HEK293 (cell line): ENCODE measurements around the gene PSMD2.

ENCODE experiments used
- BCL6B ChIP-seq: fragments of 450-650 bp; formaldehyde crosslinking; IDR thresholded peaks from 2 replicates; pipeline ENCODE4 v1.5.1; 2017; ENCODE audit warnings: missing biosample characterization, missing genetic modification characterization
- FEZF1 ChIP-seq: fragments of 450-650 bp; formaldehyde crosslinking; IDR thresholded peaks from 2 replicates; pipeline ENCODE4 v1.5.1; 2016; ENCODE audit warnings: missing biosample characterization, missing genetic modification characterization
- GLIS1 ChIP-seq: fragments of 450-650 bp; formaldehyde crosslinking; IDR thresholded peaks from 2 replicates; pipeline ENCODE4 v1.5.1; 2016; ENCODE audit warnings: missing biosample characterization, missing genetic modification characterization
- HOXC10 ChIP-seq: sonication (generic); formaldehyde crosslinking; IDR thresholded peaks from 2 replicates; pipeline ENCODE4 v1.8.1; 2023; ENCODE audit warnings: mild to moderate bottlenecking, missing genetic modification reagents
- IKZF3 ChIP-seq: fragments of 450-650 bp; IDR thresholded peaks from 2 replicates; pipeline ENCODE4 v1.5.0; 2018; ENCODE audit warnings: missing biosample characterization, mild to moderate bottlenecking, missing genetic modification characterization, moderate library complexity
- KLF9 ChIP-seq: fragments of 450-650 bp; formaldehyde crosslinking; IDR thresholded peaks from 2 replicates; pipeline ENCODE4 v1.5.1; 2016; ENCODE audit warnings: missing biosample characterization, missing genetic modification characterization, low read depth
- MEIS1 ChIP-seq: sonication (generic); formaldehyde crosslinking; IDR thresholded peaks from 2 replicates; pipeline ENCODE4 v1.8.1; 2022; ENCODE audit warnings: missing genetic modification reagents, mild to moderate bottlenecking, borderline replicate concordance
- MZF1 ChIP-seq: fragments of 450-650 bp; formaldehyde crosslinking; IDR thresholded peaks from 2 replicates; pipeline ENCODE4 v1.5.1; 2017; ENCODE audit warnings: missing biosample characterization, missing genetic modification characterization, borderline replicate concordance
- OVOL3 ChIP-seq: fragments of 450-650 bp; formaldehyde crosslinking; IDR thresholded peaks from 2 replicates; pipeline ENCODE4 v1.5.1; 2016; ENCODE audit warnings: missing biosample characterization, missing genetic modification characterization
- PRDM2 ChIP-seq: fragments of 450-650 bp; formaldehyde crosslinking; IDR thresholded peaks from 2 replicates; pipeline ENCODE4 v1.5.1; 2016; ENCODE audit warnings: missing biosample characterization, missing genetic modification characterization, borderline replicate concordance
- SCRT1 ChIP-seq: fragments of 450-650 bp; formaldehyde crosslinking; IDR thresholded peaks from 2 replicates; pipeline ENCODE4 v1.5.1; 2016; ENCODE audit warnings: missing biosample characterization, missing genetic modification characterization, borderline replicate concordance
- SP2 ChIP-seq: fragments of 450-650 bp; formaldehyde crosslinking; IDR thresholded peaks from 2 replicates; pipeline ENCODE4 v1.5.1; 2016; ENCODE audit warnings: missing biosample characterization, missing genetic modification characterization
- YY1 ChIP-seq: fragments of 450-650 bp; formaldehyde crosslinking; IDR thresholded peaks from 2 replicates; pipeline ENCODE4 v1.5.1; 2018; ENCODE audit warnings: missing biosample characterization, missing genetic modification characterization
- ZNF174 ChIP-seq: fragments of 450-650 bp; formaldehyde crosslinking; IDR thresholded peaks from 2 replicates; pipeline ENCODE4 v1.5.0; 2017; ENCODE audit warnings: missing biosample characterization, mild to moderate bottlenecking, missing genetic modification characterization
- ZNF175 ChIP-seq: fragments of 450-650 bp; formaldehyde crosslinking; IDR thresholded peaks from 2 replicates; pipeline ENCODE4 v1.5.1; 2016; ENCODE audit warnings: missing biosample characterization, missing genetic modification characterization
- ZNF280C ChIP-seq: fragments of 450-650 bp; formaldehyde crosslinking; IDR thresholded peaks from 2 replicates; pipeline ENCODE4 v1.5.1; 2016; ENCODE audit warnings: missing biosample characterization, missing genetic modification characterization
- ZNF302 ChIP-seq: fragments of 450-650 bp; formaldehyde crosslinking; IDR thresholded peaks from 2 replicates; pipeline ENCODE4 v1.5.1; 2016; ENCODE audit warnings: missing biosample characterization, missing genetic modification characterization, low read depth
- ZNF311 ChIP-seq: fragments of 450-650 bp; formaldehyde crosslinking; IDR thresholded peaks from 2 replicates; pipeline ENCODE4 v1.5.1; 2017; ENCODE audit warnings: missing biosample characterization, missing genetic modification characterization, borderline replicate concordance
- ZNF366 ChIP-seq: fragments of 450-650 bp; formaldehyde crosslinking; conservative IDR thresholded peaks from 2 replicates; pipeline ENCODE4 v1.5.1; 2016; ENCODE audit warnings: missing biosample characterization, missing genetic modification characterization
- ZNF426 ChIP-seq: fragments of 450-650 bp; formaldehyde crosslinking; IDR thresholded peaks from 2 replicates; pipeline ENCODE4 v1.5.1; 2017; ENCODE audit warnings: missing biosample characterization, missing genetic modification characterization, mild to moderate bottlenecking, inconsistent platforms, moderate library complexity
- ZNF473 ChIP-seq: fragments of 450-650 bp; formaldehyde crosslinking; IDR thresholded peaks from 2 replicates; pipeline ENCODE4 v1.5.1; 2017; ENCODE audit warnings: missing biosample characterization, missing genetic modification characterization
- ZNF501 ChIP-seq: fragments of 450-650 bp; formaldehyde crosslinking; IDR thresholded peaks from 2 replicates; pipeline ENCODE4 v1.5.1; 2016; ENCODE audit warnings: missing biosample characterization, missing genetic modification characterization
- ZNF658 ChIP-seq: fragments of 450-650 bp; formaldehyde crosslinking; IDR thresholded peaks from 2 replicates; pipeline ENCODE4; 2016; ENCODE audit warnings: missing biosample characterization, missing genetic modification characterization
- ZNF707 ChIP-seq: fragments of 450-650 bp; formaldehyde crosslinking; IDR thresholded peaks from 2 replicates; pipeline ENCODE4 v1.5.1; 2016; ENCODE audit warnings: missing biosample characterization, missing genetic modification characterization
- ZNF792 ChIP-seq: fragments of 450-650 bp; formaldehyde crosslinking; IDR thresholded peaks from 2 replicates; pipeline ENCODE4 v1.5.1; 2016; ENCODE audit warnings: missing biosample characterization, missing genetic modification characterization
- TF ChIP-seq, protein P1 (sequence below): IDR thresholded peaks from 2 replicates; pipeline ENCODE4 v1.6.1; 2011; ENCODE audit warnings: mild to moderate bottlenecking, low read depth, low read length, borderline replicate concordance
- TF ChIP-seq, protein P2 (sequence below): fragments of 450-650 bp; formaldehyde crosslinking; conservative IDR thresholded peaks from 2 replicates; pipeline ENCODE4 v1.5.1; 2016; ENCODE audit warnings: low read depth, missing biosample characterization, missing genetic modification characterization

PSMD2 gene

GRCh38 chr3:184334470-184335158, 35.6 kb downstream of the PSMD2 start (continued):
- no peak for TF ChIP-seq ZNF302 (tag by site-specific recombination)
- no peak for TF ChIP-seq ZNF501 (tag by site-specific recombination)
- TF ChIP-seq, protein P1, sequence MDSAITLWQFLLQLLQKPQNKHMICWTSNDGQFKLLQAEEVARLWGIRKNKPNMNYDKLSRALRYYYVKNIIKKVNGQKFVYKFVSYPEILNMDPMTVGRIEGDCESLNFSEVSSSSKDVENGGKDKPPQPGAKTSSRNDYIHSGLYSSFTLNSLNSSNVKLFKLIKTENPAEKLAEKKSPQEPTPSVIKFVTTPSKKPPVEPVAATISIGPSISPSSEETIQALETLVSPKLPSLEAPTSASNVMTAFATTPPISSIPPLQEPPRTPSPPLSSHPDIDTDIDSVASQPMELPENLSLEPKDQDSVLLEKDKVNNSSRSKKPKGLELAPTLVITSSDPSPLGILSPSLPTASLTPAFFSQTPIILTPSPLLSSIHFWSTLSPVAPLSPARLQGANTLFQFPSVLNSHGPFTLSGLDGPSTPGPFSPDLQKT: no peak
- no peak for TF ChIP-seq ZNF658 (tag by site-specific recombination)
- TF ChIP-seq ZNF175 (tag by site-specific recombination): no peak
- no peak for TF ChIP-seq ZNF707 (tag by site-specific recombination)
- TF ChIP-seq KLF9 (tag by site-specific recombination): no peak
- no peak for TF ChIP-seq IKZF3 (tag by site-specific recombination)
- TF ChIP-seq YY1 (tag by site-specific recombination): no peak
- no peak for TF ChIP-seq SCRT1 (tag by site-specific recombination)
- TF ChIP-seq ZNF366 (tag by site-specific recombination): no peak
- no peak for TF ChIP-seq ZNF280C (tag by site-specific recombination)
- TF ChIP-seq ZNF174 (tag by site-specific recombination): no peak
- peak; percentile 49 for TF ChIP-seq SP2 (tag by site-specific recombination)
- TF ChIP-seq HOXC10: no peak
- no peak for TF ChIP-seq PRDM2 (tag by site-specific recombination)
- TF ChIP-seq MZF1 (tag by site-specific recombination): no peak
- TF ChIP-seq ZNF311 (tag by site-specific recombination): no peak
- no peak for TF ChIP-seq ZNF426 (tag by site-specific recombination)
- TF ChIP-seq ZNF792: no peak
- TF ChIP-seq ZNF473 (tag by site-specific recombination): no peak
- no peak for TF ChIP-seq OVOL3 (tag by site-specific recombination)
- no peak for TF ChIP-seq BCL6B (tag by site-specific recombination)
- TF ChIP-seq GLIS1 (tag by site-specific recombination): peak; percentile 71
- no peak for TF ChIP-seq MEIS1 (CRISPR knock-in tag)
- TF ChIP-seq, protein P2, sequence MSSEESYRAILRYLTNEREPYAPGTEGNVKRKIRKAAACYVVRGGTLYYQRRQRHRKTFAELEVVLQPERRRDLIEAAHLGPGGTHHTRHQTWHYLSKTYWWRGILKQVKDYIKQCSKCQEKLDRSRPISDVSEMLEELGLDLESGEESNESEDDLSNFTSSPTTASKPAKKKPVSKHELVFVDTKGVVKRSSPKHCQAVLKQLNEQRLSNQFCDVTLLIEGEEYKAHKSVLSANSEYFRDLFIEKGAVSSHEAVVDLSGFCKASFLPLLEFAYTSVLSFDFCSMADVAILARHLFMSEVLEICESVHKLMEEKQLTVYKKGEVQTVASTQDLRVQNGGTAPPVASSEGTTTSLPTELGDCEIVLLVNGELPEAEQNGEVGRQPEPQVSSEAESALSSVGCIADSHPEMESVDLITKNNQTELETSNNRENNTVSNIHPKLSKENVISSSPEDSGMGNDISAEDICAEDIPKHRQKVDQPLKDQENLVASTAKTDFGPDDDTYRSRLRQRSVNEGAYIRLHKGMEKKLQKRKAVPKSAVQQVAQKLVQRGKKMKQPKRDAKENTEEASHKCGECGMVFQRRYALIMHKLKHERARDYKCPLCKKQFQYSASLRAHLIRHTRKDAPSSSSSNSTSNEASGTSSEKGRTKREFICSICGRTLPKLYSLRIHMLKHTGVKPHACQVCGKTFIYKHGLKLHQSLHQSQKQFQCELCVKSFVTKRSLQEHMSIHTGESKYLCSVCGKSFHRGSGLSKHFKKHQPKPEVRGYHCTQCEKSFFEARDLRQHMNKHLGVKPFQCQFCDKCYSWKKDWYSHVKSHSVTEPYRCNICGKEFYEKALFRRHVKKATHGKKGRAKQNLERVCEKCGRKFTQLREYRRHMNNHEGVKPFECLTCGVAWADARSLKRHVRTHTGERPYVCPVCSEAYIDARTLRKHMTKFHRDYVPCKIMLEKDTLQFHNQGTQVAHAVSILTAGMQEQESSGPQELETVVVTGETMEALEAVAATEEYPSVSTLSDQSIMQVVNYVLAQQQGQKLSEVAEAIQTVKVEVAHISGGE (tag by site-specific recombination): no peak
- no peak for TF ChIP-seq FEZF1 (tag by site-specific recombination)
